HG03045 (cell line): ENCODE data around the gene CRAT.

Experiments
- ATAC-seq: cut with Tn5 transposase; IDR thresholded peaks from one replicate; pipeline ENCODE4 v1.9.1; 2021; ENCODE audit warnings: mild to moderate bottlenecking, moderate library complexity; ENCODE audit not compliant: unreplicated experiment

CRAT gene

GRCh38 chr9:129093602-129094386 is 16.8 kb downstream of the CRAT start:
- no peak for ATAC-seq

GRCh38 chr9:129089246-129089645 is 21.3 kb downstream of the CRAT start:
- no peak for ATAC-seq

- no peak for ATAC-seq
Measured at GRCh38 chr9:129084087-129084486, 26.5 kb downstream of the CRAT start.

GRCh38 chr9:129081388-129081904 is 29.1 kb downstream of the CRAT start:
- ATAC-seq, result no peak

- peak; percentile 93 for ATAC-seq
Measured at GRCh38 chr9:129080601-129081387, 29.8 kb downstream of the CRAT start, which contains the start of gene DOLPP1. Gene DOLPP1, plus strand, starts transcription at chr9:129081111. Its CDS starts 21 bp downstream, at chr9:129081132.

- ATAC-seq, result no peak
Measured at GRCh38 chr9:129080298-129080600, 30.3 kb downstream of the CRAT start.

GRCh38 chr9:129079829-129080228 is 30.8 kb downstream of the CRAT start:
- ATAC-seq, result no peak

- no peak for ATAC-seq
Measured at GRCh38 chr9:129078691-129079503, 31.7 kb downstream of the CRAT start.

GRCh38 chr9:129077236-129077635 is 33.4 kb downstream of the CRAT start:
- no peak for ATAC-seq

GRCh38 chr9:129076640-129077037 is 34.0 kb downstream of the CRAT start:
- ATAC-seq, result no peak

GRCh38 chr9:129075996-129076639 is 34.5 kb downstream of the CRAT start:
- no peak for ATAC-seq

GRCh38 chr9:129074106-129074505 is 36.5 kb downstream of the CRAT start:
- ATAC-seq, result no peak

- ATAC-seq, result no peak
Measured at GRCh38 chr9:129073404-129073803, 37.2 kb downstream of the CRAT start.

- no peak for ATAC-seq
Measured at GRCh38 chr9:129072171-129072570, 38.4 kb downstream of the CRAT start.

- ATAC-seq, result no peak
Measured at GRCh38 chr9:129071526-129072126, 39.0 kb downstream of the CRAT start.

GRCh38 chr9:129070696-129071525 is 39.7 kb downstream of the CRAT start:
- no peak for ATAC-seq

GRCh38 chr9:129069862-129070641 is 40.5 kb downstream of the CRAT start:
- ATAC-seq, result no peak

GRCh38 chr9:129068990-129069861 is 41.4 kb downstream of the CRAT start:
- no peak for ATAC-seq
